Measurements from ENCODE around the gene LRRC75B.
A peak's percentile ranks its signal among the peaks of the same experiment; 100 is the strongest.

Gene LRRC75B

DNA sequence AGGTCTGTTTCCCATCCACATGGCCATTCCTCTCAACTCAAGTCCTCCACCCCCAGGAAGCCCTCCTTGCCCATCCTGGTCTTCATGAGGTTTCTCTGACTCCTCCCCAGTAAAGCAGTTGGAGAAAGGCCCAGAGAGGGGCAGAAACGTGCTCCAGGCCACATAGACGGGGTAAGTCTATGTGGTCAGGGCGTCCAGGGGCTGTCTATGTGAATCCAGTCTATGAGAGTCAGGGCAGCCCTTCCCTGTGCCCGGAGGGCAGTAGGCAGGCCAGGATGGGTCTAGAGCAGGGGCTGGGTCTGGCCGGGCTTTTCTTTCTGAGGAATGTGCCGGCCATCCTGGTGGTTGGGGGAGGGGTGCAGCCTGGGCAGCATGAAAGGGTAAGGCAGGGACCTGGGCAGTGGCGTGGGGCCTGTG, 49.7 kb downstream of the LRRC75B start:
- no peak for DNase-seq (ENCODE audit: low spot score)
- TF ChIP-seq CTCF (IDR thresholded peaks at IDR 0.05), result no peak
- H3K4me3 ChIP-seq, result no peak overlapping the region
- H3K27ac ChIP-seq, result peak overlapping the region; percentile 36 to 63

DNA sequence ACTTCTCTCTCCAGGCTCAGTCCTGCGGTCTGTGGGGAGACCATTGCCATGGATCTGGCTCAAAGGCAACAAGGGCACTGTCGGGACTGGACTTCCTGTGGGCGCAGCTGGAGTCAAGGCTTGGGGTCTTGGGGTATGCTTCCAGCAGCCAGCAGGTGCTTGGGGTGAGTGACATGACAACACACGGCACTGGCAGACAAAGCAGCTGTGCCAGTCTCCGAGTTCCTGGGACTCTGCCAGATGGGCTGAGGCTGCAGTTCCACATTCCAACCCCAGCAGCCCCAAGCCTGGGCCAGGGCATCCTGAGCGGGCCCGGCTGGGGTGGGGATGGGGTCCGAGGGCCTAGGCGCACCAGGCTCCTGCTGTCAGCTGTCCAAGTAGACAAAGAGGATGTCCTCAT, 50.2 kb downstream of the LRRC75B start:
- Histone ChIP-seq H3K4me3 (no peak overlapping the region), H3K27ac (peak overlapping the region; percentile 36 to 63)
- DNase-seq (ENCODE audit: low spot score), result no peak
- TF ChIP-seq CTCF (IDR thresholded peaks at IDR 0.05), result no peak

DNA sequence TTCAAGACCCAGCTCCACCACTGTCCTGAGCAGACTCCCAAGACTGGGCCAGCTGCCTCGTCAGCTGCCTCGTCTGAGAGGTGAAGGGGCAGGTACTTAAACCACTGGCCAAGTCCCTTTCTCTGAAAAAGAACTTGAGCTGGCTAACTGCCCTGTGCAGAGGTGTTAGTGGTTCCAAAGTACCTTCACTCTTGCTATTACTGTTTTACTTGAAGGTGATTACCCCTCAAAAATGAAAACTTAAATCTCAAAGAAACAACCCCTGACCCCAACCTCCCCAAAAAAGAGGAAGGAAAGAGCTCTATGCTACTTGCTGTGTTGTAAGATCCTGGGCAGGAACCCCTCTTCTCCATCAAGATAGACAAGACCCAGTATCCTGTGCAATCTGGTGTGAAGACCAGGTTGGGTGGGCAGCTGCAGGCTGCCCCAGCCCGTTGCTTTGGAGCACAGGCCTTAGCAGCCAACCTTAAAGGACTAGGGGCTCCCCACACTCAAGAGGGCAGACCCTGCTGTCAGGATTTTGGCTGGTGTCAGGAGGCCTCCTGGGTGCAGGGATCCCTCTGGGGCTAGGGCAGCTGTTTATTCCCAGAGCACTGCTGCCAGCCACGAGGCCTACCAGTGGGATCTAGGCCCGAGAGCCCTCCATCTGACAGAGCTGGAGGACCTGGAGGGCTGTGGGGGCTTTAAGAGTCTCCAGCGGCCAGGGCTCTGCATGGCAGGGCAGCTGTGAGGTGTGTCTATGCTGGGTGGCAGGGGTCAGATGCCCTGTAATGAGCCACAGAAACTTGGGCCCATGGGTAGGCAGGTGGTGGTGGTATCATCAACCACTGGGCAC, 51.0 kb downstream of the LRRC75B start:
- TF ChIP-seq CTCF (IDR thresholded peaks at IDR 0.05), result no peak
- peak overlapping the region in 1 of 2 donors; percentile 63 for H3K27ac ChIP-seq
- DNase-seq (ENCODE audit: low spot score), result no peak
- no peak overlapping the region for H3K4me3 ChIP-seq

GRCh38 chr22:24540470-24540869, 52.4 kb downstream of the LRRC75B start:
- no peak for TF ChIP-seq CTCF (IDR thresholded peaks at IDR 0.05)
- Histone ChIP-seq H3K4me3 (no peak overlapping the region), H3K27ac (no peak overlapping the region)
- no peak for DNase-seq (ENCODE audit: low spot score)

- Histone ChIP-seq H3K4me3 (no peak overlapping the region), H3K27ac (no peak overlapping the region)
- no peak for DNase-seq (ENCODE audit: low spot score)
- no peak for TF ChIP-seq CTCF (IDR thresholded peaks at IDR 0.05)
These were observed 56.8 kb downstream of the LRRC75B start for GRCh38 chr22:24536089-24536488.

All from coronary artery (tissue), 2 donors.